T-cell (primary cell): ENCODE results near the gene STK32B. TPM values are rescaled to one million over a fixed set of nuclear protein-coding genes. Genes with fewer than 3 reads are reported as not detected.
A peak's percentile ranks its signal among the peaks of the same experiment; 100 is the strongest.

Source experiments
- ATAC-seq, 4 experiments: fragments of 200-7000 bp in 3 of 4; fragments of 150-1000 bp in 1 of 4; cut with Tn5 transposase; replicated peaks in 1 of 4; 1 replicate in 3 of 4; 2 replicates in 1 of 4; pipeline ENCODE4 v1.10.0; 2021; ENCODE audit warnings: moderate library complexity in 3 of 4, mild to moderate bottlenecking in 2 of 4, moderate number of reproducible peaks in 1 of 4
- CTCF ChIA-PET, 2 donors: fragments of 300-600 bp; sonication (Branson Sonifier 250); formaldehyde crosslinking; loops; one replicate each; lab custom pipeline; 2022; ENCODE audit warnings: antibody characterized with exemption in 2 of 2; lab: Charles Lee
- POLR2A ChIA-PET, 2 donors: fragments of 300-600 bp; sonication (Branson Sonifier 250); formaldehyde crosslinking; loops; one replicate each; lab custom pipeline; 2022; ENCODE audit warnings: antibody characterized with exemption in 2 of 2; lab: Charles Lee
- DNase-seq, 35 experiments: peaks; one replicate each; pipeline versions ENCODE4 v3.0.0 to v3.0.0-alpha.2; 2013 to 2023
- H3K27ac ChIP-seq: one replicate; pipeline ENCODE4 v1.5.1; 2013; ENCODE audit warnings: low read length
- H3K27me3 ChIP-seq, 2 experiments: replicated peaks in 1 of 2; 1 replicate in 1 of 2; 2 replicates in 1 of 2; pipeline versions ENCODE4 v1.6.1 to v1.7.0; 2013; ENCODE audit warnings: low read length in 1 of 2, mixed read lengths in 1 of 2; ENCODE audit not compliant: control insufficient read depth in 2 of 2, insufficient read depth in 2 of 2; ENCODE audit errors: extremely low read depth in 1 of 2
- H3K36me3 ChIP-seq, 2 donors: 1 replicate in 1 of 2; 2 replicates in 1 of 2; pipeline versions ENCODE4 v1.6.1 to v1.7.0; 2013; ENCODE audit warnings: low read length in 1 of 2; ENCODE audit not compliant: control insufficient read depth in 2 of 2, insufficient read depth in 1 of 2; ENCODE audit errors: extremely low read depth in 1 of 2
- H3K4me1 ChIP-seq, 2 experiments: 1 replicate in 1 of 2; 2 replicates in 1 of 2; pipeline versions ENCODE4 v1.6.1 to v1.7.0; 2013; ENCODE audit warnings: low read length in 2 of 2, mixed read lengths in 1 of 2; ENCODE audit not compliant: insufficient read depth in 2 of 2, control insufficient read depth in 1 of 2; ENCODE audit errors: extremely low read depth in 1 of 2
- H3K4me3 ChIP-seq, 2 donors: 1 replicate in 1 of 2; 2 replicates in 1 of 2; pipeline versions ENCODE4 v1.5.1 to v1.7.0; 2013; ENCODE audit warnings: mild to moderate bottlenecking in 2 of 2, low read length in 1 of 2, moderate library complexity in 1 of 2; ENCODE audit not compliant: control insufficient read depth in 1 of 2; ENCODE audit errors: extremely low read depth in 1 of 2
- H3K9me3 ChIP-seq: 2 replicates; pipeline ENCODE4 v1.7.0; 2013
- H3K27ac Mint-ChIP-seq, 2 donors: one replicate each; pipeline ENCODE4 v1.8.0; 2020 to 2021; ENCODE audit warnings: mild to moderate bottlenecking in 2 of 2, mixed read lengths in 2 of 2
- H3K27me3 Mint-ChIP-seq, 2 donors: one replicate each; pipeline ENCODE4 v1.8.0; 2021 to 2022; ENCODE audit warnings: mixed read lengths in 2 of 2
- H3K36me3 Mint-ChIP-seq: one replicate; pipeline ENCODE4 v1.8.0; 2021; ENCODE audit warnings: mixed read lengths
- H3K4me1 Mint-ChIP-seq, 3 donors: one replicate each; pipeline ENCODE4 v1.8.0; 2020 to 2022; ENCODE audit warnings: mixed read lengths in 3 of 3, mild to moderate bottlenecking in 1 of 3
- H3K4me3 Mint-ChIP-seq, 3 donors: one replicate each; pipeline ENCODE4 v1.8.0; 2020 to 2022; ENCODE audit warnings: mild to moderate bottlenecking in 3 of 3, mixed read lengths in 3 of 3, moderate library complexity in 3 of 3
- H3K9me3 Mint-ChIP-seq, 3 donors: one replicate each; pipeline ENCODE4 v1.8.0; 2020 to 2022; ENCODE audit warnings: mixed read lengths in 3 of 3
- WGBS: methylation state at CpG from one replicate; pipeline ENCODE4 v1.1.5; 2013; ENCODE audit warnings: missing lambda C conversion rate; ENCODE audit not compliant: insufficient coverage; 5-methylcytosine and 5-hydroxymethylcytosine counted together
- total RNA-seq, 35 experiments: library from RNA in 6 of 35; stranded (reverse) in 6 of 35; fragments of 120-200 nt in 1 of 35; gene quantifications; one replicate each; pipeline versions ENCODE4 v1.2.1 to v1.2.4 and lab custom pipeline; 2013 to 2026

Gene STK32B
- total RNA-seq, 5 donors from 2014 or later (not counting 1 experiment from before 2014, with no cell fraction given): 0.12 to 0.20 (median 0.15) TPM; not detected in 2

- H3K4me3 Mint-ChIP-seq: no peak overlapping the region
- H3K4me1 Mint-ChIP-seq: peaks cover 0 to 7% (median 5%) of the 10 kb centered on the region in 3 donors
- no peaks in the 10 kb centered on the region for H3K9me3 Mint-ChIP-seq
- DNase-seq: no peak
- H3K4me3 ChIP-seq: no peak overlapping the region
- POLR2A ChIA-PET: no interaction called here
- ATAC-seq: no peak
- no peaks in the 10 kb centered on the region for H3K9me3 ChIP-seq
- peaks cover 0 to 18% of the 10 kb centered on the region in 2 experiments for H3K27me3 ChIP-seq
- no peaks in the 10 kb centered on the region for H3K36me3 Mint-ChIP-seq
- H3K36me3 ChIP-seq: no peaks in the 10 kb centered on the region
- H3K4me1 ChIP-seq: no peaks in the 10 kb centered on the region
- 83% methylated on average over 6 of the region's 9 CpGs for WGBS
- H3K27ac Mint-ChIP-seq: no peak overlapping the region
- H3K27ac ChIP-seq: no peak overlapping the region
- peaks cover 25 to 26% of the 10 kb centered on the region in 2 donors for H3K27me3 Mint-ChIP-seq
- CTCF ChIA-PET: no interaction called here
Measured at GRCh38 chr4:5040856-5041620, 10.2 kb upstream of the STK32B start.

GRCh38 chr4:5041699-5042098 is 9.6 kb upstream of the STK32B start:
- Mint-ChIP-seq H3K9me3 (no peaks in the 10 kb centered on the region), H3K27ac (no peak overlapping the region), H3K4me3 (no peak overlapping the region), H3K4me1 (peaks cover 0 to 7% (median 5%) of the 10 kb centered on the region in 3 donors), H3K36me3 (no peaks in the 10 kb centered on the region), H3K27me3 (peaks cover 24 to 27% of the 10 kb centered on the region in 2 donors)
- DNase-seq (no peak), ATAC-seq (no peak)
- ChIA-PET POLR2A (no interaction called here), CTCF (no interaction called here)
- Histone ChIP-seq H3K4me1 (no peaks in the 10 kb centered on the region), H3K36me3 (no peaks in the 10 kb centered on the region), H3K27me3 (peaks cover 0 to 18% of the 10 kb centered on the region in 2 experiments), H3K9me3 (no peaks in the 10 kb centered on the region), H3K27ac (no peak overlapping the region), H3K4me3 (no peak overlapping the region)
- 82% methylated on average over 2 of the region's 7 CpGs for WGBS

GRCh38 chr4:5043579-5043978 is 7.7 kb upstream of the STK32B start:
- 69% methylated on average over 5 of the region's 6 CpGs for WGBS
- Histone ChIP-seq H3K27me3 (peaks cover 0 to 24% of the 10 kb centered on the region in 2 experiments), H3K4me1 (no peaks in the 10 kb centered on the region), H3K9me3 (no peaks in the 10 kb centered on the region), H3K4me3 (no peak overlapping the region), H3K36me3 (no peaks in the 10 kb centered on the region), H3K27ac (no peak overlapping the region)
- Mint-ChIP-seq H3K27ac (no peak overlapping the region), H3K27me3 (peaks cover 33 to 37% of the 10 kb centered on the region in 2 donors), H3K4me1 (peaks cover 0 to 7% (median 5%) of the 10 kb centered on the region in 3 donors), H3K4me3 (no peak overlapping the region), H3K9me3 (peaks cover 0 to 4% (median 0%) of the 10 kb centered on the region in 3 donors), H3K36me3 (no peaks in the 10 kb centered on the region)
- ChIA-PET CTCF (interaction anchor here in 1 of 2 donors (0.7 kb wide), 1 partner anchor 293 kb away, joined by 5 read pairs; no protein-coding TSS in a partner anchor), POLR2A (no interaction called here)
- DNase-seq (no peak), ATAC-seq (no peak)

GRCh38 chr4:5044341-5044740 is 6.9 kb upstream of the STK32B start:
- CTCF ChIA-PET: no interaction called here
- no CpG with 5 or more reads among the region's 3 CpGs for WGBS
- no peaks in the 10 kb centered on the region for H3K36me3 Mint-ChIP-seq
- Histone ChIP-seq H3K4me1 (no peaks in the 10 kb centered on the region), H3K27me3 (peaks cover 0 to 29% of the 10 kb centered on the region in 2 experiments), H3K27ac (no peak overlapping the region), H3K4me3 (no peak overlapping the region), H3K36me3 (no peaks in the 10 kb centered on the region), H3K9me3 (no peaks in the 10 kb centered on the region)
- ATAC-seq: no peak
- peaks cover 38 to 41% of the 10 kb centered on the region in 2 donors for H3K27me3 Mint-ChIP-seq
- POLR2A ChIA-PET: no interaction called here
- DNase-seq: no peak
- H3K4me1 Mint-ChIP-seq: peaks cover 0 to 7% (median 5%) of the 10 kb centered on the region in 3 donors
- peaks cover 0 to 4% (median 0%) of the 10 kb centered on the region in 3 donors for H3K9me3 Mint-ChIP-seq
- H3K4me3 Mint-ChIP-seq: no peak overlapping the region
- H3K27ac Mint-ChIP-seq: no peak overlapping the region

- DNase-seq (peak in 1 of 35 experiments; percentile 11), ATAC-seq (no peak)
- no peak overlapping the region for H3K27ac ChIP-seq
- H3K9me3 ChIP-seq: no peaks in the 10 kb centered on the region
- no peak overlapping the region for H3K27ac Mint-ChIP-seq
- peaks cover 1 to 8% (median 5%) of the 10 kb centered on the region in 3 donors for H3K4me1 Mint-ChIP-seq
- no peaks in the 10 kb centered on the region for H3K36me3 Mint-ChIP-seq
- ChIA-PET CTCF (no interaction called here), POLR2A (no interaction called here)
- no peaks in the 10 kb centered on the region for H3K4me1 ChIP-seq
- no peak overlapping the region for H3K4me3 Mint-ChIP-seq
- peaks cover 0 to 34% of the 10 kb centered on the region in 2 experiments for H3K27me3 ChIP-seq
- 0% methylated on average over 2 of the region's 3 CpGs for WGBS
- peaks cover 42 to 44% of the 10 kb centered on the region in 2 donors for H3K27me3 Mint-ChIP-seq
- H3K36me3 ChIP-seq: no peaks in the 10 kb centered on the region
- H3K4me3 ChIP-seq: no peak overlapping the region
- H3K9me3 Mint-ChIP-seq: peaks cover 0 to 4% (median 0%) of the 10 kb centered on the region in 3 donors
Measured at GRCh38 chr4:5045097-5045496, 6.2 kb upstream of the STK32B start.

- Mint-ChIP-seq H3K27me3 (peaks cover 65 to 70% of the 10 kb centered on the region in 2 donors), H3K27ac (no peak overlapping the region), H3K9me3 (peaks cover 0 to 4% (median 0%) of the 10 kb centered on the region in 3 donors), H3K4me1 (peaks cover 17 to 20% (median 18%) of the 10 kb centered on the region in 3 donors), H3K36me3 (no peaks in the 10 kb centered on the region), H3K4me3 (no peak overlapping the region)
- H3K36me3 ChIP-seq: no peaks in the 10 kb centered on the region
- POLR2A ChIA-PET: no interaction called here
- H3K27me3 ChIP-seq: peaks cover 0 to 59% of the 10 kb centered on the region in 2 experiments
- peaks cover 6 to 20% of the 10 kb centered on the region in 2 experiments for H3K4me1 ChIP-seq
- CTCF ChIA-PET: interaction anchor here in 1 of 2 donors (0.8 kb wide), 1 partner anchor 10 kb away, joined by 3 read pairs; no protein-coding TSS in a partner anchor
- DNase-seq (no peak), ATAC-seq (no peak)
- no peak overlapping the region for H3K27ac ChIP-seq
- no peaks in the 10 kb centered on the region for H3K9me3 ChIP-seq
- no peak overlapping the region for H3K4me3 ChIP-seq
- 89% methylated on average over 3 of the region's 4 CpGs for WGBS
Measured at GRCh38 chr4:5048721-5049120, 2.6 kb upstream of the STK32B start.
